HG03103 (cell line): ENCODE data around the gene CHRND.
"Not testable (repeated sequence)": the region's sequence is repeated elsewhere in the genome, so short reads cannot be mapped to it uniquely, and the experiment has no call there.

Experiments
- ATAC-seq: cut with Tn5 transposase; IDR thresholded peaks from one replicate; pipeline ENCODE4 v1.9.1; 2021; ENCODE audit warnings: low read depth; ENCODE audit not compliant: unreplicated experiment

The CHRND gene

GRCh38 chr2:232569541-232569940 lies 43.6 kb downstream of the CHRND start:
- no peak for ATAC-seq

DNA sequence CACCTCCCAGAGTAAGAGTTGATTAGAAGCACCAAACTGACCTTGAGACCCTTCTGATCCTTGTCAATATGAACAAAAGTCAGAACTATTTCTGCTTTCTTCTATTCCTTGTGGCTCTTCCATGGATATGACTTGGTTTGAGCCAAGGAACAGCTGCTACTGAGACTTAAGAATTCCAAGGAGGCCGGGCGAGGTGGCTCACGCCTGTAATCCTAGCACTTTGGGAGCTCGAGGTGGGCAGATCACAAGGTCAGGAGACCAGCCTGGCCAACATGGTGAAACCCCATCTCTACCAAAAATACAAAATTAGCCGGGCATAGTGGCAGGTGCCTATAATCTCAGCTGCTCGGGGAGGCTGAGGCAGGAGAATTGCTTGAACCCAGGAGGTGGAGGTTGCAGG lies 44.5 kb downstream of the CHRND start:
- ATAC-seq = not testable (repeated sequence)

- no peak for ATAC-seq
Measured at GRCh38 chr2:232571026-232571474, 45.1 kb downstream of the CHRND start.

GRCh38 chr2:232573042-232573441 lies 47.1 kb downstream of the CHRND start:
- no peak for ATAC-seq

- ATAC-seq = no peak
Measured at GRCh38 chr2:232573771-232574435, 47.9 kb downstream of the CHRND start.

DNA sequence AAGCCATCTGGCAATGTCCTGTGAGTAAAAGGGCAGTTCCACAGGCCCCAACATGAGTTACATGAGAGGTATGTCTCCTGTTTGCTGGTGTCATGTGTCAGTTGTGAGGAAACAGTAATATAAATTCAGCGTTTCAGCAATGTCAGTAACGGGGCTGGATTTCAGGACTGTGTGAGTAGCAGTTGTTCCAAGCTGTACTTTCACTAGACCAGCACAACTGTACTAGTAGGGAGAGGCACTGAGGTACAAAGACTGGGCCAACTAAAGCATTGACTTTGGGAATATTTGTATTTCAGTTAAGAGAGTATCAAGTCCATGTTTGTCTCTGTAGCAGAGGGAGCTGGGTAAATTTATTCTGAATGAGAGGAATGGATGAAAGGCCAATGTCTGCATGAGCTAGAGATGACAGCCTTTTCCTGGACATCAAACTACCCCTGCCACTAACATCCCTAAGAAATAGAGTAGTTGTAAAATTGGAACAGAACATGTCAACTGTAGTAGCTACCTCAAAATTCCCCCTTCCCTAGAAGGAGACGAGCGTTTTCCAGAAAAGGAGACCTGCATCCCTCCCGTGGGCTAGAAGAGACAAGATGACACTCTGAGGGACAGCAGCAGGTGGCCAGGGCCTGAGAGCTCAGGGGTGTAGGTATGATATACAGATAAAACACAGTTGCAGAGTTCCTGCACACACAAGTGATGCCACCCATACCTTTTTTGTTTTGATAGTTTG lies 48.9 kb downstream of the CHRND start:
- ATAC-seq = no peak

- ATAC-seq = no peak
Measured at GRCh38 chr2:232575404-232575746, 49.4 kb downstream of the CHRND start.

DNA sequence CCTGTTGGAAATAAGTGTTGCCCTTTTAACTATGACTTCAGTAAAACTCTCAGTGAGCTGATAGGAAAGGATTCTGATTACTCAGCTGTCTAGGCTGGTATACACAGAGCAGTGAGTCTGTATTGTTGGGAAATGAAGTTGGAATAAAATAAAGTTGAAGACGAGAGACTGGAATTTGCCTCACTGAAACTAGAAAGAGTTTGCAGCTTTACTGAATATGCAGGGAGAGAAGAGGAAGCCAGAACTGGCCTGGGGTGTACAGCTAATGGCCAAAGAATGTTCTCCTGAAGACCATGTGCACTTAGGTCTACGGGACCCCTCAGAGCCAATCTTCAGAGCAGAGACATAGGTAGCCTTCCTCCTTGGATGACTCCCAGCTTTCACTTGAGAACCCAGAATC lies 51.0 kb downstream of the CHRND start:
- ATAC-seq = no peak

DNA sequence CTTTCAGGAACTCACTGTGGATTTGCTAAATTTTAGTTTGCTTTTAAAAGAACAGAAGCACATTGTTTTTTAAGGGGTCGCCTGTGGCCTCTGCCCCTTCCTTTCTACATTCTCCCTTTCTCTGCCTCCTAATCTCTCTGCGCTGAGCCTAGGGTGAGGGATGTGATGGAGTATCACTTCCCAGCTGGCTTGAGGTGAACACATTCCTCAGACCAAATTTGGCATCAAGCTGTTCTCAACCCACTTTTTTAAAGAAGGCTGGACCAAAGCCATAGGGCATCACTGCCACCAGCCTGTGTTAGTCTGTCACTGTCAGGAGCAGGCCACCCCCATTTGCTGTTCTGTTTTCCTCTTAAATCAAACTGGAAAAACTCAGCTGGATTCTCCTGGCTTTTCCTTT lies 51.9 kb downstream of the CHRND start:
- ATAC-seq = no peak

DNA sequence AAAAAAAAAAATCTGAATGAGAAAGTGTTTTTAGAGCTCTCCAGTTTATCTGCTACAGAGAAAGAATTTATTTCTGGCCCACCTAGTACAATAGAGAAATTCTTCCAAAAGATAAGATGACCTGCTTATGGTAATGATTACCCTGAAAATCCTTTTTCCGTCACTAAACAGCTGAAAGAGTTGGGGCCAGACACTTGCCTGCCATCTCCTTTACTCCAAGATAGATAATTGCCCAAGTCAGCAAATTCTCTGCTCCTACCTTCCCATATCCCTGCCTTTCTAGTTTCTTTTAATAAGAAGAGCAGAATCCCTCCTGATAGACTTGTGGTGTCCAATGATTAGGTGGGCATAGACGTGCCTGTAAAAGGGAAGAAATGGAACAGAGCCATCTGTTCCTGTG lies 52.7 kb downstream of the CHRND start:
- no peak for ATAC-seq

DNA sequence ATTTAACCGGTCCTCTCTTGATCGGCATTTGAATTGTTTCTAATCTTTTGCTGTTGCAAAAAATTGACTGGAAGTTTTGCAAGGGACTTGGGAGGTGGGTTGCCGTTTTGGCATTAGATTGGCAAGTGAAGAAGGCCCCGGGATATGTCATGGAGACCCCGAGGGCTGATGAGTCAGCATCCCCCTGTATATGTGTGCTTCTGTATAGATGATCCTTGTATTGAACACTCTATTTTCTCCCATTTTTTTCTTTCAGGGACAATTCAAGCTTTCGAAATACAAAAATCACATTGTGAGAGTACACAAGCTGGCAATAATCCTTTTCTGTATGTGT lies 54.7 kb downstream of the CHRND start:
- no peak for ATAC-seq

GRCh38 chr2:232581725-232582124 lies 55.8 kb downstream of the CHRND start:
- no peak for ATAC-seq

DNA sequence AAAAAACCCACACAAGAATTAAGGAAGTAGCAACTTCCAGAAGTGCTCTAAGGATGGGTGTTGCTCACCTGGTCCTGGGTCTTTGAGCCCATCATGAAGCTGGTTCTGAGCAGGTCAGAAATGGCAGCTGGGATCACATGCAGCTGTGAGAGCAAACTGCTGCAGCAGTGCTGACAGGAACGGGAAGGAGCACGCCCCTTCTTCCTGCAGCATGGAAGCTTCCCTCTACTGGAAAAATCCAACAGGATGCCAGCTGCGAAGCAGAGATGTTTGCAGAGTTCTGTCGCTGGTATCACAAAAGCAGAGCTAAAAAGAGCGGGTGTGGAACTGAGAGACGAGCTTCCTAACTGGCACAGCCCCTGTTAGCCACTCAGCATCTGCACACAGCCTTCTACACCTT lies 58.3 kb downstream of the CHRND start:
- no peak for ATAC-seq
